ENCODE measurements around the gene YTHDC1.

The YTHDC1 gene

GRCh38 chr4:68337004-68337403 is 12.9 kb downstream of the YTHDC1 start:
- CTCF ChIA-PET, result no interaction called here
- POLR2A ChIA-PET, result no interaction called here
- TF ChIP-seq L3MBTL2 (conservative IDR thresholded peaks at IDR 0.05), result no peak
- no peak for TF ChIP-seq ELF4 (IDR thresholded peaks at IDR 0.05)
- no peak for TF ChIP-seq HDGF (IDR thresholded peaks at IDR 0.05; ENCODE audit: borderline replicate concordance)
- no peak for TF ChIP-seq BHLHE40 (IDR thresholded peaks at IDR 0.05; ENCODE audit: borderline replicate concordance)
- TF ChIP-seq FOXK2 (IDR thresholded peaks at IDR 0.05), result no peak
- no peak for TF ChIP-seq SUZ12 (IDR thresholded peaks at IDR 0.05)
- no peak for TF ChIP-seq SP1 (IDR thresholded peaks at IDR 0.05)
- TF ChIP-seq LEF1 (IDR thresholded peaks at IDR 0.05; ENCODE audit: borderline replicate concordance), result no peak
- no peak for TF ChIP-seq CTBP1 (IDR thresholded peaks at IDR 0.05; ENCODE audit: borderline replicate concordance)
- TF ChIP-seq TARDBP (IDR thresholded peaks at IDR 0.05), result no peak
- no peak for TF ChIP-seq PKNOX1 (IDR thresholded peaks at IDR 0.05)
- no peak for TF ChIP-seq ZNF384 (IDR thresholded peaks at IDR 0.05)
- no peak for TF ChIP-seq NFRKB (IDR thresholded peaks at IDR 0.05)
- no peak for TF ChIP-seq ARNT (IDR thresholded peaks at IDR 0.05)
- TF ChIP-seq FOXM1 (IDR thresholded peaks at IDR 0.05; ENCODE audit: borderline replicate concordance), result no peak
- no peak for DNase-seq (ENCODE audit: extremely low spot score)

GRCh38 chr4:68336530-68336929 is 13.4 kb downstream of the YTHDC1 start:
- ChIA-PET CTCF (no interaction called here), POLR2A (no interaction called here)

GRCh38 chr4:68326141-68326540 is 23.7 kb downstream of the YTHDC1 start:
- POLR2A ChIA-PET, result no interaction called here
- DNase-seq (ENCODE audit: extremely low spot score), result no peak
- TF ChIP-seq NFRKB (IDR thresholded peaks at IDR 0.05) (no peak), HDGF (IDR thresholded peaks at IDR 0.05; ENCODE audit: borderline replicate concordance) (no peak), CTBP1 (IDR thresholded peaks at IDR 0.05; ENCODE audit: borderline replicate concordance) (no peak), ZNF384 (IDR thresholded peaks at IDR 0.05) (no peak), FOXM1 (IDR thresholded peaks at IDR 0.05; ENCODE audit: borderline replicate concordance) (no peak), SUZ12 (IDR thresholded peaks at IDR 0.05) (no peak), FOXK2 (IDR thresholded peaks at IDR 0.05) (no peak), ARNT (IDR thresholded peaks at IDR 0.05) (no peak), PKNOX1 (IDR thresholded peaks at IDR 0.05) (no peak), SP1 (IDR thresholded peaks at IDR 0.05) (no peak), FOXA1 (IDR thresholded peaks at IDR 0.05) (no peak), L3MBTL2 (conservative IDR thresholded peaks at IDR 0.05) (no peak), BHLHE40 (IDR thresholded peaks at IDR 0.05; ENCODE audit: borderline replicate concordance) (no peak), TARDBP (IDR thresholded peaks at IDR 0.05) (no peak), ELF4 (IDR thresholded peaks at IDR 0.05) (no peak)
- CTCF ChIA-PET, result no interaction called here

More at GRCh38 chr4:68336530-68336929, 13.4 kb downstream of the YTHDC1 start:
- TF ChIP-seq FOXA1 (IDR thresholded peaks at IDR 0.05) (no peak), L3MBTL2 (conservative IDR thresholded peaks at IDR 0.05) (no peak), SUZ12 (IDR thresholded peaks at IDR 0.05) (no peak), BHLHE40 (IDR thresholded peaks at IDR 0.05; ENCODE audit: borderline replicate concordance) (no peak), FOXM1 (IDR thresholded peaks at IDR 0.05; ENCODE audit: borderline replicate concordance) (no peak), ELF4 (IDR thresholded peaks at IDR 0.05) (no peak), ZNF384 (IDR thresholded peaks at IDR 0.05) (no peak)
- no peak for DNase-seq (ENCODE audit: extremely low spot score)

GRCh38 chr4:68324519-68325262 is 25.2 kb downstream of the YTHDC1 start:
- no peak for DNase-seq (ENCODE audit: extremely low spot score)
- ChIA-PET POLR2A (no interaction called here), CTCF (no interaction called here)
- TF ChIP-seq L3MBTL2 (conservative IDR thresholded peaks at IDR 0.05), result no peak
- no peak for TF ChIP-seq SP1 (IDR thresholded peaks at IDR 0.05)
- no peak for TF ChIP-seq CTBP1 (IDR thresholded peaks at IDR 0.05; ENCODE audit: borderline replicate concordance)
- no peak for TF ChIP-seq NFRKB (IDR thresholded peaks at IDR 0.05)
- no peak for TF ChIP-seq BHLHE40 (IDR thresholded peaks at IDR 0.05; ENCODE audit: borderline replicate concordance)

- CTCF ChIA-PET, result no interaction called here
- TF ChIP-seq FOXA1 (IDR thresholded peaks at IDR 0.05) (no peak), SUZ12 (IDR thresholded peaks at IDR 0.05) (no peak), NFRKB (IDR thresholded peaks at IDR 0.05) (no peak), HDGF (IDR thresholded peaks at IDR 0.05; ENCODE audit: borderline replicate concordance) (no peak), FOXK2 (IDR thresholded peaks at IDR 0.05) (no peak), ARNT (IDR thresholded peaks at IDR 0.05) (no peak), CTBP1 (IDR thresholded peaks at IDR 0.05; ENCODE audit: borderline replicate concordance) (no peak), ELF4 (IDR thresholded peaks at IDR 0.05) (no peak), SP1 (IDR thresholded peaks at IDR 0.05) (no peak), PKNOX1 (IDR thresholded peaks at IDR 0.05) (no peak)
Observed at GRCh38 chr4:68319040-68319439, 30.9 kb downstream of the YTHDC1 start.

GRCh38 chr4:68316193-68316969 is 33.5 kb downstream of the YTHDC1 start:
- ChIA-PET POLR2A (no interaction called here), CTCF (no interaction called here)
- TF ChIP-seq BHLHE40 (IDR thresholded peaks at IDR 0.05; ENCODE audit: borderline replicate concordance) (no peak), L3MBTL2 (conservative IDR thresholded peaks at IDR 0.05) (no peak), HDGF (IDR thresholded peaks at IDR 0.05; ENCODE audit: borderline replicate concordance) (no peak), TARDBP (IDR thresholded peaks at IDR 0.05) (no peak), SP1 (IDR thresholded peaks at IDR 0.05) (no peak), CTBP1 (IDR thresholded peaks at IDR 0.05; ENCODE audit: borderline replicate concordance) (no peak), PKNOX1 (IDR thresholded peaks at IDR 0.05) (no peak), ZNF384 (IDR thresholded peaks at IDR 0.05) (no peak), FOXM1 (IDR thresholded peaks at IDR 0.05; ENCODE audit: borderline replicate concordance) (no peak), LEF1 (IDR thresholded peaks at IDR 0.05; ENCODE audit: borderline replicate concordance) (no peak), ARNT (IDR thresholded peaks at IDR 0.05) (no peak), FOXA1 (IDR thresholded peaks at IDR 0.05) (no peak), NFRKB (IDR thresholded peaks at IDR 0.05) (no peak), SUZ12 (IDR thresholded peaks at IDR 0.05) (no peak)
- no peak for DNase-seq (ENCODE audit: extremely low spot score)

More at GRCh38 chr4:68319040-68319439, 30.9 kb downstream of the YTHDC1 start:
- DNase-seq (ENCODE audit: extremely low spot score), result no peak
- POLR2A ChIA-PET, result no interaction called here
